H1 (cell line): ENCODE results near the gene TRIM14.

Source experiments
- ATF2 ChIP-seq: IDR thresholded peaks from 2 replicates; pipeline ENCODE4 v1.6.1; 2012; ENCODE audit warnings: low read length, inconsistent platforms
- CTCF ChIP-seq, 3 experiments: IDR thresholded peaks; 1 replicate in 2 of 3; 2 replicates in 1 of 3; pipeline versions ENCODE4 v1.5.1 to v1.6.1; 2011; ENCODE audit warnings: low read length in 3 of 3, mild to moderate bottlenecking in 3 of 3, inconsistent platforms in 2 of 3, low read depth in 1 of 3, moderate library complexity in 1 of 3; ENCODE audit not compliant: insufficient read depth in 1 of 3; ENCODE audit errors: control extremely low read depth in 1 of 3
- EGR1 ChIP-seq: IDR thresholded peaks from 2 replicates; pipeline ENCODE4 v1.6.1; 2011; ENCODE audit warnings: low read depth, low read length, borderline replicate concordance
- EP300 ChIP-seq, 2 experiments: IDR thresholded peaks; 1 replicate in 1 of 2; 2 replicates in 1 of 2; pipeline ENCODE4 v1.6.1; 2011 to 2012; ENCODE audit warnings: low read depth in 2 of 2, low read length in 2 of 2, mild to moderate bottlenecking in 2 of 2, borderline replicate concordance in 1 of 2, inconsistent platforms in 1 of 2, moderate library complexity in 1 of 2
- EZH2 ChIP-seq: fragments of 200-600 bp; sonication (generic); IDR thresholded peaks from 2 replicates; pipeline ENCODE4 v1.7.1; 2012; ENCODE audit warnings: low read depth, mild to moderate bottlenecking, moderate library complexity, low read length, inconsistent platforms; ENCODE audit not compliant: severe bottlenecking
- GABPA ChIP-seq: IDR thresholded peaks from 2 replicates; pipeline ENCODE4 v1.6.1; 2011; ENCODE audit warnings: mild to moderate bottlenecking, low read length, moderate library complexity, borderline replicate concordance; ENCODE audit not compliant: insufficient read depth
- MAFK ChIP-seq: IDR thresholded peaks from 2 replicates; pipeline ENCODE4 v1.6.1; 2012; ENCODE audit warnings: low read depth, mild to moderate bottlenecking, improper control_type of control experiment, low read length
- MAX ChIP-seq: IDR thresholded peaks from 2 replicates; pipeline ENCODE4 v1.6.1; 2012; ENCODE audit warnings: inconsistent platforms
- POLR2A ChIP-seq, 2 experiments: IDR thresholded peaks; 1 replicate in 1 of 2; 2 replicates in 1 of 2; pipeline ENCODE4 v1.6.1; 2011; ENCODE audit warnings: low read depth in 2 of 2, low read length in 2 of 2, mild to moderate bottlenecking in 2 of 2; ENCODE audit errors: control extremely low read depth in 1 of 2
- POLR2AphosphoS5 ChIP-seq: IDR thresholded peaks from 2 replicates; pipeline ENCODE4 v1.6.1; 2011; ENCODE audit warnings: low read depth, low read length
- RAD21 ChIP-seq, 2 experiments: IDR thresholded peaks in 1 of 2; conservative IDR thresholded peaks in 1 of 2; 2 replicates each; pipeline ENCODE4 v1.6.1; 2011; ENCODE audit warnings: low read depth in 2 of 2, low read length in 2 of 2, improper control_type of control experiment in 1 of 2, inconsistent platforms in 1 of 2, mild to moderate bottlenecking in 1 of 2, moderate library complexity in 1 of 2
- RBBP5 ChIP-seq: IDR thresholded peaks from 2 replicates; pipeline ENCODE4 v1.7.1; 2012; ENCODE audit warnings: low read depth, mild to moderate bottlenecking, inconsistent platforms, low read length, moderate library complexity, borderline replicate concordance
- YY1 ChIP-seq: IDR thresholded peaks from 2 replicates; pipeline ENCODE4 v1.6.1; 2011; ENCODE audit warnings: low read depth, mild to moderate bottlenecking, low read length

- TF ChIP-seq RBBP5 (no peak), GABPA (no peak), POLR2AphosphoS5 (no peak), EP300 (IDR thresholded peaks at IDR 0.05; ENCODE audit: borderline replicate concordance in 1 of 2, low read depth in 2 of 2, low read length in 2 of 2) (no peak), EZH2 (no peak), POLR2A (IDR thresholded peaks at IDR 0.05; ENCODE audit: control extremely low read depth in 1 of 2, low read depth in 2 of 2, low read length in 2 of 2) (no peak), MAX (no peak), ATF2 (no peak), CTCF (IDR thresholded peaks at IDR 0.05; ENCODE audit: control extremely low read depth in 1 of 3, insufficient read depth in 1 of 3, low read depth in 1 of 3, low read length in 3 of 3) (no peak), RAD21 (IDR thresholded peaks at IDR 0.05 in 1 of 2, conservative IDR thresholded peaks at IDR 0.05 in 1 of 2; ENCODE audit: low read depth in 2 of 2, low read length in 2 of 2) (no peak), EGR1 (no peak), MAFK (no peak), YY1 (no peak)
These were observed 21.5 kb upstream of the TRIM14 start for GRCh38 chr9:98140503-98140902.
